ENCODE results near the gene SLF2. TPM values are rescaled to one million over a fixed set of nuclear protein-coding genes. Genes with fewer than 3 reads are reported as not detected.

Gene SLF2
- total and polyA plus RNA-seq, 2 of the 13 experiments (the other 11 are each of a cell fraction or from before 2014, with no cell fraction given): 12.2 to 48.1 TPM

GRCh38 chr10:100912605-100913469 lies at the start of gene SLF2 (continued):
- no peak for TF ChIP-seq ZBTB40 (IDR thresholded peaks at IDR 0.05)
- 0 out of 2 replicates have a peak, but pooled peaks have one; percentile 8 for TF ChIP-seq ZBTB40 (CRISPR knock-in tag; IDR thresholded peaks at IDR 0.05)
- TF ChIP-seq SP140L (CRISPR knock-in tag; IDR thresholded peaks at IDR 0.05; ENCODE audit: borderline replicate concordance): peak; percentile 24; the same call in 1 of the 2 replicates
- no peak for TF ChIP-seq ZNF124 (CRISPR knock-in tag; IDR thresholded peaks at IDR 0.05)
- TF ChIP-seq HES4 (CRISPR knock-in tag; IDR thresholded peaks at IDR 0.05; ENCODE audit: borderline replicate concordance): peak; percentile 97; the same call in 1 of the 2 replicates
- peak; percentile 30; the same call in 1 of the 2 replicates for TF ChIP-seq CBFB (CRISPR knock-in tag; IDR thresholded peaks at IDR 0.05)
- TF ChIP-seq ZNF7 (CRISPR knock-in tag; IDR thresholded peaks at IDR 0.05): no peak
- TF ChIP-seq ZNF160 (CRISPR knock-in tag; IDR thresholded peaks at IDR 0.05): peak; percentile 71; the same call in 1 of the 2 replicates
- peak; percentile 41; the same call in 1 of the 2 replicates for TF ChIP-seq ZNF768 (CRISPR knock-in tag; IDR thresholded peaks at IDR 0.05)
- peak; percentile 79 for TF ChIP-seq MED1 (CRISPR knock-in tag; IDR thresholded peaks at IDR 0.05)
- 0 out of 2 replicates have a peak, but pooled peaks have one; percentile 37 for TF ChIP-seq ZNF12 (CRISPR knock-in tag; IDR thresholded peaks at IDR 0.05)
- peak; percentile 88 for TF ChIP-seq DRAP1 (CRISPR knock-in tag; IDR thresholded peaks at IDR 0.05)
- TF ChIP-seq BCLAF1 (IDR thresholded peaks at IDR 0.05): no peak
- TF ChIP-seq ZNF614 (CRISPR knock-in tag; IDR thresholded peaks at IDR 0.05; ENCODE audit: borderline replicate concordance): peak; percentile 89
- no peak for TF ChIP-seq ZNF260 (CRISPR knock-in tag; IDR thresholded peaks at IDR 0.05; ENCODE audit: borderline replicate concordance, low read depth)
- no peak for TF ChIP-seq ZBTB7B (CRISPR knock-in tag; IDR thresholded peaks at IDR 0.05)
- no peak for TF ChIP-seq FOSL1 (CRISPR knock-in tag; IDR thresholded peaks at IDR 0.05; ENCODE audit: borderline replicate concordance)
- no peak for TF ChIP-seq ZNF570 (CRISPR knock-in tag; IDR thresholded peaks at IDR 0.05; ENCODE audit: borderline replicate concordance)

Data from HepG2 (cell line).